Measurements from ENCODE around the gene GTF2H1.
"Not testable (repeated sequence)": the region's sequence is repeated elsewhere in the genome, so short reads cannot be mapped to it uniquely, and the experiment has no call there.

The GTF2H1 gene

GRCh38 chr11:18319914-18320313 is 2.5 kb upstream of the GTF2H1 start:
- Histone ChIP-seq H3K9me3 (no peaks in the 10 kb centered on the region), H3K4me3 (no peak overlapping the region), H3K27ac (no peak overlapping the region), H3K4me1 (peaks cover 0 to 66% (median 38%) of the 10 kb centered on the region in 4 donors), H3K27me3 (no peaks in the 10 kb centered on the region), H3K36me3 (no peaks in the 10 kb centered on the region)
- DNase-seq: no peak
- no peak for TF ChIP-seq CTCF (IDR thresholded peaks at IDR 0.05)
- intact Hi-C loops (cut with DNase I; ENCODE audit: low total_unique reads): loop anchor here (5.0 kb wide), 1 partner anchor 77 kb away; no protein-coding TSS in a partner anchor

- Histone ChIP-seq H3K27ac (peak overlapping the region in 1 of 2 donors; percentile 5), H3K27me3 (no peaks in the 10 kb centered on the region), H3K36me3 (peaks cover 0 to 2% (median 0%) of the 10 kb centered on the region in 3 donors), H3K4me3 (peak overlapping the region in 1 of 2 donors; percentile 91), H3K9me3 (no peaks in the 10 kb centered on the region), H3K4me1 (peaks cover 0 to 65% (median 37%) of the 10 kb centered on the region in 4 donors)
- DNase-seq: no peak
- TF ChIP-seq CTCF (IDR thresholded peaks at IDR 0.05): no peak
- intact Hi-C loops (cut with DNase I; ENCODE audit: low total_unique reads): loop anchor here (5.0 kb wide), 1 partner anchor 77 kb away; no protein-coding TSS in a partner anchor
These were observed 1.8 kb upstream of the GTF2H1 start for GRCh38 chr11:18320617-18321016.

GRCh38 chr11:18321578-18321968 is 794 bp upstream of the GTF2H1 start:
- Histone ChIP-seq H3K27ac (peak overlapping the region; percentile 94 to 97), H3K4me1 (peaks cover 0 to 61% (median 40%) of the 10 kb centered on the region in 4 donors), H3K9me3 (no peaks in the 10 kb centered on the region), H3K27me3 (no peaks in the 10 kb centered on the region), H3K4me3 (peak overlapping the region; percentile 81 to 91), H3K36me3 (peaks cover 0 to 12% (median 6%) of the 10 kb centered on the region in 3 donors)
- DNase-seq: no peak
- intact Hi-C loops (cut with DNase I; ENCODE audit: low total_unique reads): loop anchor here (5.0 kb wide), 1 partner anchor 76 kb away; no protein-coding TSS in a partner anchor
- TF ChIP-seq CTCF (IDR thresholded peaks at IDR 0.05): no peak

- peaks cover 0 to 15% (median 14%) of the 10 kb centered on the region in 3 donors for H3K36me3 ChIP-seq
- no peaks in the 10 kb centered on the region for H3K27me3 ChIP-seq
- no peak for DNase-seq
- intact Hi-C loops (cut with DNase I; ENCODE audit: low total_unique reads): loop anchor here (2.0 to 5.0 kb wide), 2 partner anchors 74 to 204 kb away; partner anchors contain the start of gene TSG101
- H3K4me3 ChIP-seq: peak overlapping the region; percentile 81 to 91
- TF ChIP-seq CTCF (IDR thresholded peaks at IDR 0.05): no peak
- peak overlapping the region; percentile 94 to 97 for H3K27ac ChIP-seq
- no peaks in the 10 kb centered on the region for H3K9me3 ChIP-seq
- H3K4me1 ChIP-seq: peaks cover 0 to 60% (median 39%) of the 10 kb centered on the region in 4 donors
These were observed 627 bp downstream of the GTF2H1 start for GRCh38 chr11:18322818-18323570.

GRCh38 chr11:18323881-18324280 is 1.5 kb downstream of the GTF2H1 start:
- Histone ChIP-seq H3K27ac (peak overlapping the region in 1 of 2 donors; percentile 94), H3K4me1 (peaks cover 0 to 54% (median 37%) of the 10 kb centered on the region in 4 donors), H3K4me3 (peak overlapping the region in 1 of 2 donors; percentile 91), H3K36me3 (peaks cover 1 to 15% (median 14%) of the 10 kb centered on the region in 3 donors)
- not testable (repeated sequence) for H3K27me3 ChIP-seq, H3K9me3 ChIP-seq, DNase-seq
- intact Hi-C loops (cut with DNase I; ENCODE audit: low total_unique reads): loop anchor here (2.0 to 5.0 kb wide), 2 partner anchors 73 to 203 kb away; partner anchors contain the start of gene TSG101

GRCh38 chr11:18324381-18324780 is 2.0 kb downstream of the GTF2H1 start:
- intact Hi-C loops (cut with DNase I; ENCODE audit: low total_unique reads): loop anchor here (5.0 kb wide), 1 partner anchor 73 kb away; no protein-coding TSS in a partner anchor
- peak overlapping the region in 1 of 2 donors; percentile 91 for H3K4me3 ChIP-seq
- DNase-seq: no peak
- TF ChIP-seq CTCF (IDR thresholded peaks at IDR 0.05): no peak
- H3K27ac ChIP-seq: no peak overlapping the region
- H3K9me3 ChIP-seq: no peaks in the 10 kb centered on the region
- H3K4me1 ChIP-seq: peaks cover 0 to 49% (median 37%) of the 10 kb centered on the region in 4 donors
- peaks cover 4 to 18% (median 14%) of the 10 kb centered on the region in 3 donors for H3K36me3 ChIP-seq
- no peaks in the 10 kb centered on the region for H3K27me3 ChIP-seq
